Neural crest cell (in vitro differentiated cells): ENCODE data around the gene PPDPF. TPM values are rescaled to one million over a fixed set of nuclear protein-coding genes. Genes with fewer than 3 reads are reported as not detected.

Experiments used
- DNase-seq: peaks from one replicate; pipeline ENCODE4 v3.0.0; 2021; ENCODE audit warnings: low read depth, mixed read lengths, low spot score
- H3K27ac Mint-ChIP-seq: one replicate; pipeline ENCODE4 v1.8.0; 2021; ENCODE audit warnings: mild to moderate bottlenecking, mixed read lengths; ENCODE audit not compliant: unreplicated experiment
- H3K27me3 Mint-ChIP-seq: 2 replicates; pipeline ENCODE4 v1.8.0; 2021; ENCODE audit warnings: low read depth, mild to moderate bottlenecking, mixed read lengths
- H3K36me3 Mint-ChIP-seq: 2 replicates; pipeline ENCODE4 v1.8.0; 2021; ENCODE audit warnings: low read depth, mild to moderate bottlenecking, mixed read lengths
- H3K4me1 Mint-ChIP-seq: 2 replicates; pipeline ENCODE4 v1.8.0; 2021; ENCODE audit warnings: mixed read lengths
- H3K4me3 Mint-ChIP-seq: one replicate; pipeline ENCODE4 v1.8.0; 2021; ENCODE audit warnings: mild to moderate bottlenecking, mixed read lengths
- H3K9me3 Mint-ChIP-seq: 2 replicates; pipeline ENCODE4 v1.8.0; 2021; ENCODE audit warnings: mixed read lengths
- total RNA-seq: library from RNA; stranded (reverse); gene quantifications from 2 replicates; pipeline ENCODE4 v1.2.1, GENCODE V29; 2021
- TF ChIP-seq, protein P1 (sequence below): fragments of 200-600 bp; sonication (generic); conservative IDR thresholded peaks from 2 replicates; pipeline ENCODE4 v1.5.0; 2021; ENCODE audit warnings: antibody characterized with exemption, mild to moderate bottlenecking

The PPDPF gene
- total RNA-seq, 1 donor from 2014 or later, result 201 TPM

DNA sequence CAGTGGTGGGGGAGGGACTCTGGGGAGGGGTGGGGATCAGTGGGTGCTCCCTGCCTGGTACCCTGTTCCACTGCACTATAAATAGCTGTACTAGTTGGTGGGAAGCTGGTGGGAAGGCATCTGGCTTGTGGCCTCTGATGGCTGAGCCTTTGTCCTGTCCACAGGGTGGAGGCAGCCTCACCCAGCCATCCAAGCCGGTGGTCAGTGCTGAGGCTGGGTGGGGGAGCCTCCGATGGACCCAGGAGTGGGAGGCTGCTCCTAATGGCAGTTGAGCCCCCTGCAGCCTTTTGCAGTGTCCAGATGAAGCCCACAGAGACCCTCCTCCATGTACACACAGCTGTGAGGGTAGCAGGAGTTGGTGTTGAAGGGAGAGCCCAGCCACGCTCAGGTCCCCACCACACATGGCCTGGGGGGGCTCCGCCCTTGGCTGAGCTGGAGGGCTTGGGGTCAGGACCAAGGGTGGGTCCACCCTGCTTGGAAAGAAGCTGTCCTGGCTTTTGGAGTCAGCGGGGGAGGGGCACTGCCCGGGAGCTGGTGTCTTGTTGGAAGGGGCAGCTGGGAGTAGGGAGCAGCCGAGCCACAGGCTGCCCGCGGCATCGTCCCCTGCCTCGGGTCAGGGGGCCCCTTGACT lies 2.5 kb downstream of the PPDPF start:
- Mint-ChIP-seq H3K4me1 (peaks cover 23% of the 10 kb centered on the region), H3K9me3 (no peaks in the 10 kb centered on the region), H3K27ac (no peak overlapping the region), H3K4me3 (peak overlapping the region; percentile 79), H3K36me3 (peaks cover 5% of the 10 kb centered on the region), H3K27me3 (peaks cover 10% of the 10 kb centered on the region)
- TF ChIP-seq, protein P1, sequence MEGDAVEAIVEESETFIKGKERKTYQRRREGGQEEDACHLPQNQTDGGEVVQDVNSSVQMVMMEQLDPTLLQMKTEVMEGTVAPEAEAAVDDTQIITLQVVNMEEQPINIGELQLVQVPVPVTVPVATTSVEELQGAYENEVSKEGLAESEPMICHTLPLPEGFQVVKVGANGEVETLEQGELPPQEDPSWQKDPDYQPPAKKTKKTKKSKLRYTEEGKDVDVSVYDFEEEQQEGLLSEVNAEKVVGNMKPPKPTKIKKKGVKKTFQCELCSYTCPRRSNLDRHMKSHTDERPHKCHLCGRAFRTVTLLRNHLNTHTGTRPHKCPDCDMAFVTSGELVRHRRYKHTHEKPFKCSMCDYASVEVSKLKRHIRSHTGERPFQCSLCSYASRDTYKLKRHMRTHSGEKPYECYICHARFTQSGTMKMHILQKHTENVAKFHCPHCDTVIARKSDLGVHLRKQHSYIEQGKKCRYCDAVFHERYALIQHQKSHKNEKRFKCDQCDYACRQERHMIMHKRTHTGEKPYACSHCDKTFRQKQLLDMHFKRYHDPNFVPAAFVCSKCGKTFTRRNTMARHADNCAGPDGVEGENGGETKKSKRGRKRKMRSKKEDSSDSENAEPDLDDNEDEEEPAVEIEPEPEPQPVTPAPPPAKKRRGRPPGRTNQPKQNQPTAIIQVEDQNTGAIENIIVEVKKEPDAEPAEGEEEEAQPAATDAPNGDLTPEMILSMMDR, result no peak
- no peak for DNase-seq

DNA sequence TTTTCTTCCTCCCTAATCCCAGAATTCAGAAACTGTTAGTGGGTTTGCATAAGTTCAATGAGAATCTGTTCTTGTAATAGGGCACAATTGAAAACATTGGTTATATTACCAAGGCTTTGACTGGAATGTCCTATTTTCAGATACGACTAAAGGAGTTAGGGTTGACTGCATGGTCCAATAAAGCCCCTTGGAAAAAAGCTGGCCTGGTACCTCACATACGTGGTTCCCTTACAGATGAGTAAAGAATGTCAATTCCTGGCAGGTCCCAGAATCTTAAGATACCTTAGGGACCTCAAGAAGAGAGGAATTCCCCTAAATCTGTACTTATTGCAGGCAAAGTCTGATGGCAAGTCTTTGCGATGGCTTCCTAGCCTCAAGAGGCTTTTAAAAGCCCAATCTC lies 4.6 kb downstream of the PPDPF start:
- H3K4me3 Mint-ChIP-seq, result peak overlapping the region; percentile 82
- TF ChIP-seq, protein P1, result no peak
- peaks cover 5% of the 10 kb centered on the region for H3K36me3 Mint-ChIP-seq
- no peak overlapping the region for H3K27ac Mint-ChIP-seq
- H3K27me3 Mint-ChIP-seq, result peaks cover 4% of the 10 kb centered on the region
- DNase-seq, result no peak
- H3K4me1 Mint-ChIP-seq, result peaks cover 24% of the 10 kb centered on the region
- no peaks in the 10 kb centered on the region for H3K9me3 Mint-ChIP-seq

DNA sequence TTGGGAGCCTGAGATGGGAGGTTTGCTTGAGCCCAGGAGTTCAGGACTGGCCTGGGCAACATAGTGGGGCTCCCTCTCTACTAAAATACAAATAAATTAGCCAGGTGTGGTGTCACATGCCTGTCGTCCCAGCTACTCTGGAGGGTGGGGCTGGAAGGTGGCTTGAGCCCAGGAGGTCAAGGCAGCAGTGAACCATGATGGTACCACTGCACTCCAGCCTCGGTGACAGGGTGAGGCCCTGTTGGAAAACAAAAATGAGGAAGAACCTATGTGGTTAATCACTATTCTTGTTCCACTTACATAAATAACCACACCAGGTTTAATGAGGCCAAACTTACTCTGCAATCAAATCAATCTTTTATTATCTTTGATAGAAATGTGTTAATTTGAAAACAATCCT lies 5.4 kb downstream of the PPDPF start:
- H3K36me3 Mint-ChIP-seq, result peaks cover 5% of the 10 kb centered on the region
- DNase-seq, result no peak
- peaks cover 4% of the 10 kb centered on the region for H3K27me3 Mint-ChIP-seq

DNA sequence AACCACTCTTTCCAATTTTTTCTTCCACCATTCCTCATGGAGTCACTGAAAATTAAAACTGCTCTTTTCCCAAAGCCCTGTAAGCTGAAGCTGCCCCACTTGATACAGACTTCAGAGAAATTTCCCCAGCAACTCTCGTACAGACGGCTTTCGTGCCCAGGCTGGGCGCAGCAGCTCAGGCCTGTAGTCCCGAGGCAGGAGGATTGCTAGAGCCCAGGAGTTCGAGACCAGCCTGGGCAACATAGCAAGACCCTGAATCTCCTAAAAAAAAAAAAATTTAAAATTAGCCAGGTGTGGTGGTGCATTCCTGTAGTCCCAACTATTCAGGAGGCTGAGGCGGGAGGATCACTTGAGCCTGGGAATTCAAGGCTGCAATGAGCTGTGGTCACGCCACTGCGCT lies 6.6 kb downstream of the PPDPF start:
- Mint-ChIP-seq H3K27ac (no peak overlapping the region), H3K4me1 (peaks cover 29% of the 10 kb centered on the region), H3K9me3 (no peaks in the 10 kb centered on the region), H3K4me3 (peak overlapping the region; percentile 14), H3K36me3 (peaks cover 5% of the 10 kb centered on the region), H3K27me3 (peaks cover 9% of the 10 kb centered on the region)
- no peak for DNase-seq
- TF ChIP-seq, protein P1, result no peak

More for the DNA sequence above, 5.4 kb downstream of the PPDPF start:
- H3K27ac Mint-ChIP-seq, result no peak overlapping the region
- TF ChIP-seq, protein P1, result no peak
- no peaks in the 10 kb centered on the region for H3K9me3 Mint-ChIP-seq
- H3K4me3 Mint-ChIP-seq, result no peak overlapping the region
- H3K4me1 Mint-ChIP-seq, result peaks cover 24% of the 10 kb centered on the region

DNA sequence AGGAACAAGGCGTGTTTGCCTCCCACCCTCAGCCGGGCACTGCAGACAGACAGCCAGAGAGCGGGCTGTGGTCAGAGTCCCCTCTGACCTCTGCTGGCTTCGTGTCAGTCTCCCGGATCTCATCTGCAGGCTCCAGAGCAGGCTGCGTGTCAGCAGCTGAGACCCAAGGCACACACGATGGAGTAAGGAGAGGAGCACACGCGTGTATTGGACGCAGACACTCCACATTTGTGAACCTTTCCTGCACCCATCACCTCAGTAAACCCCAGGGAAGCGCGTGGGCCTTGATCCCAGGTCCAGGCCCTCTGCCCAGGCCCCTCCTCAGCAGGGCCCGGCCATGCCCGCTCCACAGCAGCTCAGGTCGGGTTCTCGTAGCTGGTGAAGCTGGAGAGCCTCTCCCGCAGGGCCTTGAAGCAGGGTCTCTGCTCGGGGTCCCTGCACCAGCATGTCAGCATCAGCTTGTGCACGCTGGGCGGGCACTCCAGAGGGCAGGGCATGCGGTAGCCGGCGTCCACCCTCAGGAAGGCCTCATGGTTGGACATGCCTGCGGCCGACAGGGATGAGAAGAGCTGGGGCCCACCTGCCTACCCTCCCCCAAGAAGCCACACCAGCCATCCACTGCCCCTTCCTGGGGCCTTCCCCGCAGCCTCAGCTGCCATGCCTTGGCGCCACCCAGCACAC lies 8.8 kb downstream of the PPDPF start:
- no peaks in the 10 kb centered on the region for H3K36me3 Mint-ChIP-seq

More for the DNA sequence above, 8.8 kb downstream of the PPDPF start:
- no peak for DNase-seq
- Mint-ChIP-seq H3K4me1 (peaks cover 26% of the 10 kb centered on the region), H3K4me3 (peak overlapping the region; percentile 69), H3K27me3 (peaks cover 9% of the 10 kb centered on the region), H3K9me3 (no peaks in the 10 kb centered on the region), H3K27ac (no peak overlapping the region)
- TF ChIP-seq, protein P1, result no peak
